Hepatocyte (in vitro differentiated cells): ENCODE measurements around the gene IPO11. TPM values are rescaled to one million over a fixed set of nuclear protein-coding genes. Genes with fewer than 3 reads are reported as not detected.
"Not testable (repeated sequence)": the region's sequence is repeated elsewhere in the genome, so short reads cannot be mapped to it uniquely, and the experiment has no call there.

Experiments
- DNase-seq: peaks from one replicate; pipeline ENCODE4 v3.0.0-alpha.2; 2016; ENCODE audit warnings: low spot score
- H2AFZ ChIP-seq: fragments of 200-600 bp; sonication (generic); 2 replicates; pipeline ENCODE4 v1.6.0; 2016; ENCODE audit warnings: antibody characterized with exemption, mild to moderate bottlenecking
- H3K27ac ChIP-seq: fragments of 200-600 bp; sonication (generic); 2 replicates; pipeline ENCODE4 v1.5.1; 2016; ENCODE audit warnings: mild to moderate bottlenecking
- H3K27me3 ChIP-seq: fragments of 200-600 bp; sonication (generic); 2 replicates; pipeline ENCODE4 v1.6.1; 2016
- H3K36me3 ChIP-seq: fragments of 200-600 bp; sonication (generic); replicated peaks from 2 replicates; pipeline ENCODE4 v1.5.1; 2016; ENCODE audit warnings: low read depth; ENCODE audit not compliant: insufficient read depth
- H3K4me1 ChIP-seq: fragments of 200-600 bp; sonication (generic); 2 replicates; pipeline ENCODE4 v1.5.1; 2016; ENCODE audit warnings: mild to moderate bottlenecking, moderate library complexity; ENCODE audit not compliant: insufficient read depth
- H3K4me2 ChIP-seq: fragments of 200-600 bp; sonication (generic); 2 replicates; pipeline ENCODE4 v1.6.0; 2016
- H3K4me3 ChIP-seq: fragments of 200-600 bp; sonication (generic); 2 replicates; pipeline ENCODE4 v1.5.1; 2016; ENCODE audit warnings: mild to moderate bottlenecking
- H3K79me2 ChIP-seq: fragments of 200-600 bp; sonication (generic); 2 replicates; pipeline ENCODE4 v1.6.0; 2017; ENCODE audit warnings: mild to moderate bottlenecking
- H3K9me2 ChIP-seq: fragments of 200-600 bp; sonication (generic); replicated peaks from 2 replicates; pipeline ENCODE4 v1.6.0; 2017; ENCODE audit warnings: mild to moderate bottlenecking; ENCODE audit not compliant: insufficient read depth
- H3K9me3 ChIP-seq: fragments of 200-600 bp; sonication (generic); 2 replicates; pipeline ENCODE4 v1.5.1; 2016; ENCODE audit warnings: low read depth, mild to moderate bottlenecking
- H4K20me1 ChIP-seq: fragments of 200-600 bp; sonication (generic); 2 replicates; pipeline ENCODE4 v1.6.0; 2016; ENCODE audit warnings: mild to moderate bottlenecking; ENCODE audit not compliant: insufficient read depth, poor library complexity, severe bottlenecking
- CTCF ChIP-seq: fragments of 200-600 bp; sonication (generic); IDR thresholded peaks from 2 replicates; pipeline ENCODE4 v1.5.1; 2016; ENCODE audit warnings: antibody characterized with exemption, mild to moderate bottlenecking; ENCODE audit not compliant: poor library complexity
- EZH2 ChIP-seq: fragments of 200-600 bp; sonication (generic); IDR thresholded peaks from 2 replicates; pipeline ENCODE4 v1.6.1; 2016; ENCODE audit warnings: antibody characterized with exemption, mild to moderate bottlenecking, borderline replicate concordance
- EZH2phosphoT487 ChIP-seq: fragments of 200-600 bp; sonication (generic); IDR thresholded peaks from one replicate; pipeline ENCODE4 v1.6.1; 2018; ENCODE audit warnings: antibody characterized with exemption, mild to moderate bottlenecking, low read depth, moderate library complexity; ENCODE audit not compliant: unreplicated experiment, severe bottlenecking
- WGBS: methylation state at CpG from one replicate; pipeline ENCODE4 v1.1.6; 2016; ENCODE audit warnings: low lambda C conversion rate; ENCODE audit errors: missing lambda C conversion rate; 5-methylcytosine and 5-hydroxymethylcytosine counted together
- polyA plus RNA-seq: library from polyadenylated mRNA; unstranded; fragments of >200 nt; fragmentation: Nextera tagmentation; extraction: Ambion mirVana; gene quantifications from 2 replicates; pipeline ENCODE4 v1.2.1, GENCODE V29; 2016
- total RNA-seq: library from RNA; depleted of rRNA; stranded (reverse); fragments of >200 nt; gene quantifications from 2 replicates; pipeline ENCODE4 v1.2.3, GENCODE V29; 2014

Gene IPO11
- total and polyA plus RNA-seq, 2 experiments from 2014 or later, result 10.3 to 24.2 TPM

GRCh38 chr5:62506659-62507460 is 94.3 kb downstream of the IPO11 start:
- WGBS, result 94% methylated on average over 5 of the region's 5 CpGs
- TF ChIP-seq CTCF (no peak), EZH2phosphoT487 (no peak), EZH2 (no peak)
- no peak overlapping the region for H3K4me2 ChIP-seq

GRCh38 chr5:62508760-62509159 is 96.2 kb downstream of the IPO11 start:
- not testable (repeated sequence) for H3K4me3 ChIP-seq, H3K27me3 ChIP-seq, H3K27ac ChIP-seq, H3K4me1 ChIP-seq, H3K4me2 ChIP-seq, H3K9me3 ChIP-seq, H3K79me2 ChIP-seq, H4K20me1 ChIP-seq, H3K36me3 ChIP-seq, H3K9me2 ChIP-seq, DNase-seq, H2AFZ ChIP-seq
- WGBS, result 97% methylated on average over 5 of the region's 5 CpGs

More at GRCh38 chr5:62506659-62507460, 94.3 kb downstream of the IPO11 start:
- Histone ChIP-seq H3K79me2 (no peaks in the 10 kb centered on the region), H4K20me1 (no peaks in the 10 kb centered on the region), H2AFZ (no peak overlapping the region), H3K27ac (no peak overlapping the region), H3K36me3 (no peaks in the 10 kb centered on the region), H3K4me1 (no peaks in the 10 kb centered on the region), H3K9me3 (no peaks in the 10 kb centered on the region), H3K4me3 (no peak overlapping the region), H3K9me2 (no peaks in the 10 kb centered on the region), H3K27me3 (no peaks in the 10 kb centered on the region)
- DNase-seq, result no peak

- H3K36me3 ChIP-seq, result no peaks in the 10 kb centered on the region
- WGBS, result 86% methylated on average over 1 of the region's 1 CpG
- H2AFZ ChIP-seq, result no peak overlapping the region
- no peaks in the 10 kb centered on the region for H3K27me3 ChIP-seq
- DNase-seq, result no peak
- TF ChIP-seq EZH2 (no peak), EZH2phosphoT487 (no peak), CTCF (no peak)
- no peaks in the 10 kb centered on the region for H3K9me2 ChIP-seq
- H3K9me3 ChIP-seq, result no peaks in the 10 kb centered on the region
- H3K4me3 ChIP-seq, result no peak overlapping the region
- H3K4me1 ChIP-seq, result no peaks in the 10 kb centered on the region
- no peak overlapping the region for H3K27ac ChIP-seq
- no peak overlapping the region for H3K4me2 ChIP-seq
- no peaks in the 10 kb centered on the region for H4K20me1 ChIP-seq
- H3K79me2 ChIP-seq, result no peaks in the 10 kb centered on the region
These were observed 97.2 kb downstream of the IPO11 start for GRCh38 chr5:62509806-62510205.

GRCh38 chr5:62513085-62513484 is 100.5 kb downstream of the IPO11 start:
- not testable (repeated sequence) for H3K4me1 ChIP-seq, H3K27me3 ChIP-seq, H3K4me2 ChIP-seq, H4K20me1 ChIP-seq, H3K4me3 ChIP-seq, H3K27ac ChIP-seq, H3K9me3 ChIP-seq, H2AFZ ChIP-seq, H3K79me2 ChIP-seq, DNase-seq, H3K9me2 ChIP-seq, H3K36me3 ChIP-seq
- no CpG with 5 or more reads among the region's 28 CpGs for WGBS
